Loucy (cell line): ENCODE data around the gene GPR137C.
A peak's percentile ranks its signal among the peaks of the same experiment; 100 is the strongest.

Source experiments
- H2AFZ ChIP-seq: fragments of 200-600 bp; sonication (generic); 2 replicates; pipeline ENCODE4 v1.6.0; 2016; ENCODE audit warnings: antibody characterized with exemption, mild to moderate bottlenecking, low read length, moderate library complexity
- H3F3A ChIP-seq: fragments of 200-600 bp; 2 replicates; pipeline ENCODE4 v1.6.0; 2016; ENCODE audit warnings: antibody characterized with exemption, low read depth, mild to moderate bottlenecking
- H3K27me3 ChIP-seq: fragments of 200-600 bp; sonication (generic); 2 replicates; pipeline ENCODE4 v1.6.1; 2014; ENCODE audit warnings: low read length, mild to moderate bottlenecking; ENCODE audit not compliant: insufficient read depth, poor library complexity, severe bottlenecking
- H3K36me3 ChIP-seq: fragments of 200-600 bp; sonication (generic); 2 replicates; pipeline ENCODE4 v1.6.1; 2016; ENCODE audit warnings: low read length; ENCODE audit not compliant: insufficient read depth
- H3K4me1 ChIP-seq: fragments of 200-600 bp; sonication (generic); 2 replicates; pipeline ENCODE4 v1.5.1; 2014; ENCODE audit warnings: low read length, mild to moderate bottlenecking; ENCODE audit not compliant: insufficient read depth, poor library complexity, severe bottlenecking
- H3K4me2 ChIP-seq: fragments of 200-600 bp; sonication (generic); 2 replicates; pipeline ENCODE4 v1.6.0; 2014; ENCODE audit warnings: antibody characterized with exemption, low read length, low read depth, mild to moderate bottlenecking; ENCODE audit not compliant: poor library complexity, severe bottlenecking
- H3K4me3 ChIP-seq: fragments of 200-600 bp; sonication (generic); 2 replicates; pipeline ENCODE4 v1.5.1; 2014; ENCODE audit warnings: low read length, mild to moderate bottlenecking, mixed read lengths; ENCODE audit not compliant: poor library complexity, severe bottlenecking
- H3K79me2 ChIP-seq: fragments of 200-600 bp; sonication (generic); 2 replicates; pipeline ENCODE4 v1.6.1; 2014; ENCODE audit warnings: low read length; ENCODE audit not compliant: insufficient read depth
- H3K9ac ChIP-seq: fragments of 200-600 bp; sonication (generic); 2 replicates; pipeline ENCODE4 v1.6.0; 2014; ENCODE audit warnings: mild to moderate bottlenecking, low read depth, low read length, moderate library complexity; ENCODE audit not compliant: poor library complexity, severe bottlenecking
- H3K9me2 ChIP-seq: fragments of 200-600 bp; sonication (generic); replicated peaks from 2 replicates; pipeline ENCODE4 v1.6.1; 2016; ENCODE audit warnings: low read depth, low read length, mixed read lengths
- H3K9me3 ChIP-seq: fragments of 200-600 bp; sonication (generic); 2 replicates; pipeline ENCODE4 v1.6.1; 2014; ENCODE audit warnings: mild to moderate bottlenecking, antibody characterized with exemption, low read length, low read depth; ENCODE audit not compliant: insufficient read depth
- H4K20me1 ChIP-seq: fragments of 200-600 bp; sonication (generic); 2 replicates; pipeline ENCODE4 v1.6.0; 2014; ENCODE audit warnings: antibody characterized with exemption, low read length, mild to moderate bottlenecking; ENCODE audit not compliant: insufficient read depth, poor library complexity, severe bottlenecking
- EZH2phosphoT487 ChIP-seq: fragments of 200-600 bp; IDR thresholded peaks from 2 replicates; pipeline ENCODE4 v1.6.1; 2018; ENCODE audit warnings: antibody characterized with exemption, mild to moderate bottlenecking, moderate library complexity, borderline replicate concordance
- TF ChIP-seq, protein P1 (sequence below): fragments of 200-600 bp; sonication (generic); conservative IDR thresholded peaks from 2 replicates; pipeline ENCODE4 v1.5.1; 2014; ENCODE audit warnings: mild to moderate bottlenecking, antibody characterized with exemption, low read length

GPR137C gene

GRCh38 chr14:52551696-52552062 is 957 bp upstream of the GPR137C start:
- H2AFZ ChIP-seq, result peak overlapping the region; percentile 94
- peaks cover 66% of the 10 kb centered on the region for H3K4me1 ChIP-seq
- no peaks in the 10 kb centered on the region for H3F3A ChIP-seq
- peak overlapping the region; percentile 86 for H3K9ac ChIP-seq
- peak overlapping the region; percentile 98 for H3K4me2 ChIP-seq
- H3K9me2 ChIP-seq, result no peaks in the 10 kb centered on the region
- no peaks in the 10 kb centered on the region for H3K36me3 ChIP-seq
- peaks cover 3% of the 10 kb centered on the region for H4K20me1 ChIP-seq
- H3K9me3 ChIP-seq, result no peaks in the 10 kb centered on the region
- no peak for TF ChIP-seq EZH2phosphoT487
- TF ChIP-seq, protein P1, sequence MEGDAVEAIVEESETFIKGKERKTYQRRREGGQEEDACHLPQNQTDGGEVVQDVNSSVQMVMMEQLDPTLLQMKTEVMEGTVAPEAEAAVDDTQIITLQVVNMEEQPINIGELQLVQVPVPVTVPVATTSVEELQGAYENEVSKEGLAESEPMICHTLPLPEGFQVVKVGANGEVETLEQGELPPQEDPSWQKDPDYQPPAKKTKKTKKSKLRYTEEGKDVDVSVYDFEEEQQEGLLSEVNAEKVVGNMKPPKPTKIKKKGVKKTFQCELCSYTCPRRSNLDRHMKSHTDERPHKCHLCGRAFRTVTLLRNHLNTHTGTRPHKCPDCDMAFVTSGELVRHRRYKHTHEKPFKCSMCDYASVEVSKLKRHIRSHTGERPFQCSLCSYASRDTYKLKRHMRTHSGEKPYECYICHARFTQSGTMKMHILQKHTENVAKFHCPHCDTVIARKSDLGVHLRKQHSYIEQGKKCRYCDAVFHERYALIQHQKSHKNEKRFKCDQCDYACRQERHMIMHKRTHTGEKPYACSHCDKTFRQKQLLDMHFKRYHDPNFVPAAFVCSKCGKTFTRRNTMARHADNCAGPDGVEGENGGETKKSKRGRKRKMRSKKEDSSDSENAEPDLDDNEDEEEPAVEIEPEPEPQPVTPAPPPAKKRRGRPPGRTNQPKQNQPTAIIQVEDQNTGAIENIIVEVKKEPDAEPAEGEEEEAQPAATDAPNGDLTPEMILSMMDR, result peak; percentile 56
- H3K4me3 ChIP-seq, result peak overlapping the region; percentile 95
- H3K79me2 ChIP-seq, result peaks cover 52% of the 10 kb centered on the region
- H3K27me3 ChIP-seq, result no peaks in the 10 kb centered on the region

GRCh38 chr14:52553002-52553670 is 500 bp downstream of the GPR137C start:
- H2AFZ ChIP-seq, result peak overlapping the region; percentile 47
- no peaks in the 10 kb centered on the region for H3K36me3 ChIP-seq
- H3K27me3 ChIP-seq, result no peaks in the 10 kb centered on the region
- TF ChIP-seq, protein P1, result no peak
- no peak for TF ChIP-seq EZH2phosphoT487
- no peaks in the 10 kb centered on the region for H3F3A ChIP-seq
- H4K20me1 ChIP-seq, result peaks cover 3% of the 10 kb centered on the region
- H3K9me2 ChIP-seq, result no peaks in the 10 kb centered on the region
- peaks cover 52% of the 10 kb centered on the region for H3K4me1 ChIP-seq
- peak overlapping the region; percentile 74 for H3K9ac ChIP-seq
- peak overlapping the region; percentile 92 for H3K4me3 ChIP-seq
- peak overlapping the region; percentile 96 for H3K4me2 ChIP-seq
- H3K79me2 ChIP-seq, result peaks cover 46% of the 10 kb centered on the region
- no peaks in the 10 kb centered on the region for H3K9me3 ChIP-seq

GRCh38 chr14:52553671-52554575 is 1.3 kb downstream of the GPR137C start:
- Histone ChIP-seq H3K4me1 (peaks cover 50% of the 10 kb centered on the region), H3K9ac (peak overlapping the region; percentile 74), H3K9me3 (no peaks in the 10 kb centered on the region), H3K79me2 (peaks cover 43% of the 10 kb centered on the region), H3K4me2 (peak overlapping the region; percentile 96), H2AFZ (peak overlapping the region; percentile 47), H3K4me3 (peak overlapping the region; percentile 92), H3K9me2 (no peaks in the 10 kb centered on the region), H3F3A (no peaks in the 10 kb centered on the region), H4K20me1 (peaks cover 3% of the 10 kb centered on the region), H3K36me3 (no peaks in the 10 kb centered on the region), H3K27me3 (no peaks in the 10 kb centered on the region)
- TF ChIP-seq, protein P1, result no peak
